Measurements from ENCODE around the gene ODAD2. TPM values are rescaled to one million over a fixed set of nuclear protein-coding genes. Genes with fewer than 3 reads are reported as not detected.

ODAD2 gene
- total and polyA plus RNA-seq, 8 donors: 0.29 to 9.3 (median 4.6) TPM

- TF ChIP-seq CTCF (IDR thresholded peaks at IDR 0.05): no peak
- intact Hi-C loops (cut with DNase I): no loop called here
- peaks cover 0 to 1% of the 10 kb centered on the region in 2 donors for H3K9me3 ChIP-seq
- H3K27ac ChIP-seq: no peak overlapping the region
- DNase-seq (no peak), ATAC-seq (no peak)
- H3K4me3 ChIP-seq: no peak overlapping the region
- H3K27me3 ChIP-seq: no peaks in the 10 kb centered on the region
- no peaks in the 10 kb centered on the region for H3K4me1 ChIP-seq
- H3K36me3 ChIP-seq: no peaks in the 10 kb centered on the region
These were observed 99.8 kb downstream of the ODAD2 start for GRCh38 chr10:27899058-27899457.

- no peaks in the 10 kb centered on the region for H3K9me3 ChIP-seq
These were observed 105.4 kb downstream of the ODAD2 start for GRCh38 chr10:27893358-27893954.

GRCh38 chr10:27890971-27891370 is 107.9 kb downstream of the ODAD2 start:
- no peak for DNase-seq
- intact Hi-C loops (cut with DNase I): no loop called here

More at GRCh38 chr10:27893358-27893954, 105.4 kb downstream of the ODAD2 start:
- TF ChIP-seq CTCF (IDR thresholded peaks at IDR 0.05): no peak
- intact Hi-C loops (cut with DNase I): no loop called here
- DNase-seq (no peak), ATAC-seq (no peak)
- Histone ChIP-seq H3K4me3 (no peak overlapping the region), H3K27ac (no peak overlapping the region), H3K4me1 (no peaks in the 10 kb centered on the region), H3K27me3 (no peaks in the 10 kb centered on the region), H3K36me3 (no peaks in the 10 kb centered on the region)

GRCh38 chr10:27889518-27889917 is 109.4 kb downstream of the ODAD2 start:
- H3K36me3 ChIP-seq: no peaks in the 10 kb centered on the region
- intact Hi-C loops (cut with DNase I): no loop called here
- ATAC-seq (no peak), DNase-seq (no peak)
- H3K9me3 ChIP-seq: peaks cover 0 to 3% of the 10 kb centered on the region in 2 donors
- H3K27me3 ChIP-seq: no peaks in the 10 kb centered on the region
- no peaks in the 10 kb centered on the region for H3K4me1 ChIP-seq
- no peak for TF ChIP-seq CTCF (IDR thresholded peaks at IDR 0.05)
- no peak overlapping the region for H3K27ac ChIP-seq
- no peak overlapping the region for H3K4me3 ChIP-seq

More at GRCh38 chr10:27890971-27891370, 107.9 kb downstream of the ODAD2 start:
- Histone ChIP-seq H3K9me3 (peaks cover 0 to 3% of the 10 kb centered on the region in 2 donors), H3K4me1 (no peaks in the 10 kb centered on the region), H3K27me3 (no peaks in the 10 kb centered on the region), H3K27ac (no peak overlapping the region), H3K36me3 (no peaks in the 10 kb centered on the region), H3K4me3 (no peak overlapping the region)
- no peak for TF ChIP-seq CTCF (IDR thresholded peaks at IDR 0.05)
- ATAC-seq: no peak

GRCh38 chr10:27884185-27884641 is 114.7 kb downstream of the ODAD2 start:
- DNase-seq: no peak

More at GRCh38 chr10:27884185-27884641, 114.7 kb downstream of the ODAD2 start:
- Histone ChIP-seq H3K36me3 (no peaks in the 10 kb centered on the region), H3K27ac (no peak overlapping the region), H3K4me1 (no peaks in the 10 kb centered on the region), H3K4me3 (no peak overlapping the region), H3K9me3 (peaks cover 0 to 3% of the 10 kb centered on the region in 2 donors), H3K27me3 (no peaks in the 10 kb centered on the region)
- ATAC-seq: no peak
- no peak for TF ChIP-seq CTCF (IDR thresholded peaks at IDR 0.05)
- intact Hi-C loops (cut with DNase I): no loop called here
